K562 (cell line): Measurements from ENCODE around the gene MYB. TPM values are rescaled to one million over a fixed set of nuclear protein-coding genes. Genes with fewer than 3 reads are reported as not detected.

Experiments used
- ATAC-seq: fragments of 200-7000 bp; cut with Tn5 transposase; 3 replicates; pipeline ENCODE4 v1.9.1; 2020; ENCODE audit warnings: moderate library complexity
- BruUV-seq: library from RNA; stranded (reverse); fragments of 400-500 nt; replicated peaks from 2 replicates; lab custom pipeline; 2021; lab: Mats Ljungman, UMichigan
- CTCF ChIA-PET: fragments of 300-600 bp; formaldehyde crosslinking; extraction: SDS; loops from one replicate; lab custom pipeline; 2021; ENCODE audit warnings: low intra/inter-chr PET ratio; lab: Yijun Ruan, JAX
- POLR2A ChIA-PET: fragments of 300-600, 350-650 bp; sonication (Branson Sonifier 250); formaldehyde crosslinking; extraction: SDS; loops from one replicate; lab custom pipeline; 2021; ENCODE audit warnings: antibody characterized with exemption, inconsistent platforms; lab: Yijun Ruan, JAX
- DNase-seq, 4 experiments: peaks; one replicate each; pipeline versions ENCODE4 v3.0.0 to v3.0.0-alpha.2; 2011 to 2018; ENCODE audit warnings: low spot score in 3 of 4, mixed read lengths in 3 of 4; ENCODE audit errors: extremely low read depth in 1 of 4
- FAIRE-seq: peaks from 2 replicates; lab custom pipeline; 2011; peaks lifted over from hg19 to GRCh38; lab: Jason Lieb, UNC
- H2AFZ ChIP-seq: 2 replicates; pipeline ENCODE4 v1.6.0; 2011; ENCODE audit warnings: low read depth, low read length, control low read depth, inconsistent platforms
- H3K27ac ChIP-seq: fragments of 200-600 bp; 3 replicates; pipeline ENCODE4 v1.8.0; 2011; ENCODE audit warnings: low read depth, mild to moderate bottlenecking, control low read depth, inconsistent platforms, low read length, moderate library complexity, mixed read lengths; ENCODE audit errors: extremely low read depth
- H3K27me3 ChIP-seq, 2 experiments: fragments of 300-600 bp in 1 of 2; 2 replicates in 1 of 2; 3 replicates in 1 of 2; pipeline versions ENCODE4 v1.6.0 to v1.8.0; 2011; ENCODE audit warnings: inconsistent platforms in 2 of 2, low read length in 2 of 2, mild to moderate bottlenecking in 1 of 2, mixed read lengths in 1 of 2, moderate library complexity in 1 of 2; ENCODE audit not compliant: control insufficient read depth in 2 of 2, insufficient read depth in 2 of 2
- H3K36me3 ChIP-seq: fragments of 300-600 bp; 3 replicates; pipeline ENCODE4 v1.8.0; 2011; ENCODE audit warnings: mild to moderate bottlenecking, low read length, inconsistent platforms; ENCODE audit not compliant: control insufficient read depth, insufficient read depth
- H3K4me1 ChIP-seq, 2 experiments: fragments of 200-600 bp in 1 of 2; replicated peaks in 1 of 2; 2 replicates in 1 of 2; 3 replicates in 1 of 2; pipeline versions ENCODE4 v1.5.1 to v1.8.0; 2011; ENCODE audit warnings: inconsistent platforms in 2 of 2, low read length in 2 of 2, mild to moderate bottlenecking in 1 of 2, mixed read lengths in 1 of 2, moderate library complexity in 1 of 2; ENCODE audit not compliant: control insufficient read depth in 2 of 2, insufficient read depth in 2 of 2
- H3K4me2 ChIP-seq: 2 replicates; pipeline ENCODE4 v1.6.1; 2011; ENCODE audit warnings: low read length, control low read depth, inconsistent platforms, mixed read lengths; ENCODE audit not compliant: insufficient read depth
- H3K4me3 ChIP-seq: fragments of 200-600 bp; sonication (generic), shearing (Covaris generic); 2 replicates; pipeline ENCODE4 v1.5.1; 2016; ENCODE audit warnings: control low read depth, inconsistent platforms
- H3K79me2 ChIP-seq: fragments of 200-600 bp; 3 replicates; pipeline ENCODE4 v1.8.0; 2011; ENCODE audit warnings: low read length, inconsistent platforms; ENCODE audit not compliant: control insufficient read depth, insufficient read depth
- H3K9ac ChIP-seq, 2 experiments: 2 replicates each; pipeline versions ENCODE4 v1.6.0 to v1.6.1; 2011; ENCODE audit warnings: low read depth in 2 of 2, low read length in 2 of 2, control low read depth in 1 of 2, inconsistent platforms in 1 of 2, mild to moderate bottlenecking in 1 of 2, mixed read lengths in 1 of 2; ENCODE audit not compliant: insufficient read depth in 1 of 2
- H3K9me1 ChIP-seq: one replicate; pipeline ENCODE4 v1.6.0; 2011; ENCODE audit warnings: inconsistent platforms, mild to moderate bottlenecking, low read length, moderate library complexity; ENCODE audit not compliant: control insufficient read depth, insufficient read depth
- H3K9me3 ChIP-seq: replicated peaks from 2 replicates; pipeline ENCODE4 v1.5.1; 2011; ENCODE audit warnings: low read depth, low read length, inconsistent platforms; ENCODE audit not compliant: control insufficient read depth, insufficient read depth
- H4K20me1 ChIP-seq: replicated peaks from 2 replicates; pipeline ENCODE4 v1.6.1; 2011; ENCODE audit warnings: low read length, inconsistent platforms, mixed read lengths; ENCODE audit not compliant: control insufficient read depth, insufficient read depth
- BCL6 ChIP-seq: fragments of 250-450 bp; sonication (Bioruptor Pico); IDR thresholded peaks from 2 replicates; pipeline ENCODE4 v1.4.0; 2020
- DDX20 ChIP-seq: fragments of 450-650 bp; IDR thresholded peaks from 2 replicates; pipeline ENCODE4 v1.6.1; 2016; ENCODE audit warnings: missing genetic modification characterization, low read depth, mild to moderate bottlenecking, missing compliant biosample characterization, moderate library complexity
- ETS1 ChIP-seq: conservative IDR thresholded peaks from 2 replicates; pipeline ENCODE4 v1.6.1; 2011; ENCODE audit warnings: low read depth, mild to moderate bottlenecking, low read length; ENCODE audit not compliant: control insufficient read depth
- FOXK2 ChIP-seq, 2 experiments: fragments of 450-650 bp; IDR thresholded peaks in 1 of 2; conservative IDR thresholded peaks in 1 of 2; 2 replicates each; pipeline ENCODE4 v1.6.1; 2016; ENCODE audit warnings: low read depth in 2 of 2, mild to moderate bottlenecking in 1 of 2
- MAZ ChIP-seq, 2 experiments: fragments of 450-650 bp in 1 of 2; sonication (generic) in 1 of 2; formaldehyde crosslinking; IDR thresholded peaks in 1 of 2; conservative IDR thresholded peaks in 1 of 2; 2 replicates each; pipeline versions ENCODE4 v1.4.0 to v1.5.0; 2020; ENCODE audit warnings: mild to moderate bottlenecking in 1 of 2, missing genetic modification reagents in 1 of 2
- RCOR1 ChIP-seq, 2 experiments: IDR thresholded peaks; 2 replicates each; pipeline ENCODE4 v1.6.1; 2012; ENCODE audit warnings: low read depth in 2 of 2, low read length in 2 of 2, borderline replicate concordance in 1 of 2, improper control_type of control experiment in 1 of 2
- ZFX ChIP-seq: sonication (generic); formaldehyde crosslinking; IDR thresholded peaks from 2 replicates; pipeline ENCODE4 v1.8.0; 2022; ENCODE audit warnings: mild to moderate bottlenecking, missing genetic modification reagents, moderate library complexity
- ZNF318 ChIP-seq, 2 experiments: fragments of 450-650 bp; IDR thresholded peaks; 2 replicates each; pipeline ENCODE4 v1.6.1; 2016; ENCODE audit warnings: mild to moderate bottlenecking in 2 of 2, borderline replicate concordance in 1 of 2, low read depth in 1 of 2, moderate library complexity in 1 of 2
- WGBS: fragments of 100-300 bp; shearing (Covaris generic); methylation state at CpG from one replicate; pipeline ENCODE4 v1.1.6; 2016; ENCODE audit warnings: low coverage, mixed read lengths; ENCODE audit not compliant: insufficient coverage; ENCODE audit errors: missing lambda C conversion rate; 5-methylcytosine and 5-hydroxymethylcytosine counted together
- in situ Hi-C: fragments of 300-500 bp; cut with MboI; formaldehyde crosslinking; loops from 4 replicates; pipeline ENCODE4 v1.15.0; 2018; ENCODE audit warnings: inconsistent platforms, mixed read lengths
- intact Hi-C: fragments of 100-400 bp; cut with micrococcal nuclease; formaldehyde crosslinking; loops from 2 replicates; pipeline ENCODE4 v1.14.2; 2022
- polyA plus RNA-seq, 8 experiments: library from polyadenylated mRNA; depleted of rRNA in 4 of 8; stranded (reverse) in 5 of 8; unstranded in 3 of 8; fragments of >200 nt; fragmentation: Nextera tagmentation in 2 of 8; fragmentation: Illumina TruSeq in 1 of 8; extraction: Ambion mirVana in 2 of 8; extraction: Trizol in 1 of 8; gene quantifications; 2 replicates each; pipeline versions ENCODE4 v1.2.1 to v1.2.3, GENCODE V29; 2011 to 2014; ENCODE audit warnings: inconsistent platforms in 1 of 8, missing spikeins in 1 of 8
- total RNA-seq, 7 experiments: library from RNA; depleted of rRNA in 6 of 7; stranded (reverse); fragments of >200 nt in 6 of 7; fragmentation: Illumina TruSeq in 2 of 7; extraction: Trizol in 2 of 7; gene quantifications; 2 replicates each; pipeline versions ENCODE4 v1.2.1 to v1.2.3, GENCODE V29; 2011 to 2021; ENCODE audit warnings: low replicate concordance in 1 of 7

The MYB gene
- total and polyA plus RNA-seq, 9 of the 15 experiments (the other 6 are each of a cell fraction or from before 2014, with no cell fraction given) = 35.8 to 218 (median 140) TPM

- TF ChIP-seq MAZ (CRISPR knock-in tag; conservative IDR thresholded peaks at IDR 0.05 in 1 of 2, IDR thresholded peaks at IDR 0.05 in 1 of 2) (0 out of 4 replicates have a peak, but pooled peaks of 1 of the 2 experiments have one; percentile 19), FOXK2 (conservative IDR thresholded peaks at IDR 0.05 in 1 of 2, IDR thresholded peaks at IDR 0.05 in 1 of 2; ENCODE audit: low read depth in 2 of 2) (no peak), ZFX (0 out of 2 replicates have a peak, but pooled peaks have one; percentile 15), DDX20 (no peak), BCL6 (no peak), ETS1 (no peak), RCOR1 (IDR thresholded peaks at IDR 0.05; ENCODE audit: borderline replicate concordance in 1 of 2, low read depth in 2 of 2, low read length in 2 of 2) (0 out of 4 replicates have a peak, but pooled peaks of 1 of the 2 experiments have one; percentile 35)
Observed at GRCh38 chr6:135162678-135163439, 18.2 kb upstream of the MYB start (continued).

- no peak for DNase-seq
- H3K27ac ChIP-seq = no peak overlapping the region
- FAIRE-seq = no peak
- no peak overlapping the region for H3K4me3 ChIP-seq
- no peak overlapping the region for H3K4me2 ChIP-seq
- H3K27me3 ChIP-seq = no peaks in the 10 kb centered on the region
- intact Hi-C loops = no loop called here
- ATAC-seq = no peak
- no TSS peak for BruUV-seq
- no peaks in the 10 kb centered on the region for H3K36me3 ChIP-seq
- 42% methylated on average over 3 of the region's 3 CpGs for WGBS
- H3K4me1 ChIP-seq = peaks cover 0 to 17% of the 10 kb centered on the region in 2 experiments; a peak in 3 of 5 replicates
- no peaks in the 10 kb centered on the region for H3K9me1 ChIP-seq
- H3K9ac ChIP-seq = no peak overlapping the region
- in situ Hi-C loops = no loop called here
- POLR2A ChIA-PET = interaction anchor here (1.2 kb wide), 1 partner anchor 14 kb away, joined by 3 read pairs; no protein-coding TSS in a partner anchor
- no peaks in the 10 kb centered on the region for H3K9me3 ChIP-seq
- H3K79me2 ChIP-seq = no peaks in the 10 kb centered on the region
- H4K20me1 ChIP-seq = no peaks in the 10 kb centered on the region
- H2AFZ ChIP-seq = peak overlapping the region; percentile 71; the same call in 1 of the 2 replicates
- CTCF ChIA-PET = no interaction called here
- no peak for TF ChIP-seq ZNF318 (IDR thresholded peaks at IDR 0.05; ENCODE audit: borderline replicate concordance in 1 of 2, low read depth in 1 of 2)
Observed at GRCh38 chr6:135163440-135163738, 17.7 kb upstream of the MYB start.
